COLO668 (cell line): ENCODE measurements around the gene INAVA.
"Not testable (repeated sequence)": the region's sequence is repeated elsewhere in the genome, so short reads cannot be mapped to it uniquely, and the experiment has no call there.

Source experiments
- DNase-seq: peaks from one replicate; lab custom pipeline; 2025; ENCODE audit not compliant: unreplicated experiment; lab: John Stamatoyannopoulos, UW

The INAVA gene

GRCh38 chr1:200960948-200961340, 66.2 kb downstream of the INAVA start:
- no peak for DNase-seq

- DNase-seq, result not testable (repeated sequence)
These were observed 67.5 kb downstream of the INAVA start for GRCh38 chr1:200962151-200962550.

GRCh38 chr1:200962631-200963030, 67.9 kb downstream of the INAVA start:
- no peak for DNase-seq

- no peak for DNase-seq
These were observed 68.4 kb downstream of the INAVA start for GRCh38 chr1:200963076-200963475.

GRCh38 chr1:200963888-200964287, 69.2 kb downstream of the INAVA start:
- DNase-seq, result not testable (repeated sequence)
